WTC11 (cell line): ENCODE measurements around the gene SOX9.

Experiments
- ARID4B ChIP-seq: sonication (generic); formaldehyde crosslinking; IDR thresholded peaks from 2 replicates; pipeline ENCODE4 v1.8.0; 2023; ENCODE audit warnings: missing genetic modification reagents, mild to moderate bottlenecking, borderline replicate concordance
- ATF2 ChIP-seq: sonication (generic); formaldehyde crosslinking; IDR thresholded peaks from 2 replicates; pipeline ENCODE4 v1.8.1; 2022; ENCODE audit warnings: low read depth, missing genetic modification reagents, borderline replicate concordance
- ATF6 ChIP-seq: sonication (generic); formaldehyde crosslinking; IDR thresholded peaks from 2 replicates; pipeline ENCODE4 v1.8.1; 2023; ENCODE audit warnings: mild to moderate bottlenecking, missing genetic modification reagents
- CBFB ChIP-seq: sonication (generic); formaldehyde crosslinking; IDR thresholded peaks from 2 replicates; pipeline ENCODE4 v1.8.1; 2022; ENCODE audit warnings: mild to moderate bottlenecking, low read depth, missing genetic modification reagents
- CTCF ChIP-seq: fragments of 200-600 bp; IDR thresholded peaks from 2 replicates; pipeline ENCODE4 v1.8.0; 2022; ENCODE audit warnings: antibody characterized with exemption
- ETV6 ChIP-seq: sonication (generic); formaldehyde crosslinking; IDR thresholded peaks from 2 replicates; pipeline ENCODE4 v1.8.1; 2022; ENCODE audit warnings: mild to moderate bottlenecking, missing genetic modification reagents
- FOXJ3 ChIP-seq: sonication (generic); formaldehyde crosslinking; IDR thresholded peaks from 2 replicates; pipeline ENCODE4 v1.9.0; 2021; ENCODE audit warnings: missing genetic modification reagents, mild to moderate bottlenecking, borderline replicate concordance
- FOXP1 ChIP-seq: sonication (generic); formaldehyde crosslinking; IDR thresholded peaks from 2 replicates; pipeline ENCODE4 v1.8.0; 2022; ENCODE audit warnings: missing genetic modification reagents, mild to moderate bottlenecking, moderate library complexity, borderline replicate concordance
- JAZF1 ChIP-seq: fragments of 250-450 bp; sonication (Bioruptor Pico); IDR thresholded peaks from 2 replicates; pipeline ENCODE4 v1.9.0; 2021; ENCODE audit warnings: moderate library complexity, mild to moderate bottlenecking, inconsistent platforms
- JUN ChIP-seq: sonication (generic); formaldehyde crosslinking; IDR thresholded peaks from 2 replicates; pipeline ENCODE4 v1.8.0; 2023; ENCODE audit warnings: mild to moderate bottlenecking, missing genetic modification reagents
- KAT7 ChIP-seq: sonication (generic); formaldehyde crosslinking; IDR thresholded peaks from 2 replicates; pipeline ENCODE4 v1.8.1; 2023; ENCODE audit warnings: missing genetic modification reagents, mild to moderate bottlenecking, borderline replicate concordance
- SP1 ChIP-seq: sonication (generic); formaldehyde crosslinking; conservative IDR thresholded peaks from 2 replicates; pipeline ENCODE4 v1.8.1; 2022; ENCODE audit warnings: missing genetic modification reagents
- USF2 ChIP-seq: sonication (generic); formaldehyde crosslinking; IDR thresholded peaks from 2 replicates; pipeline ENCODE4 v1.8.1; 2023; ENCODE audit warnings: mild to moderate bottlenecking, missing genetic modification reagents, moderate library complexity
- ZBTB43 ChIP-seq: sonication (generic); formaldehyde crosslinking; IDR thresholded peaks from 2 replicates; pipeline ENCODE4 v1.8.1; 2023; ENCODE audit warnings: mild to moderate bottlenecking, missing genetic modification reagents

GRCh38 chr17:72123530-72124437 lies 3.0 kb downstream of the SOX9 start:
- TF ChIP-seq CTCF (no peak), ATF2 (no peak), ARID4B (CRISPR knock-in tag) (no peak), JAZF1 (CRISPR knock-in tag) (no peak), JUN (no peak), CBFB (CRISPR knock-in tag) (no peak), ETV6 (no peak), FOXJ3 (no peak), SP1 (no peak), ATF6 (CRISPR knock-in tag) (no peak), ZBTB43 (CRISPR knock-in tag) (no peak), USF2 (CRISPR knock-in tag) (no peak), FOXP1 (no peak), KAT7 (CRISPR knock-in tag) (no peak)
